Measurements from ENCODE around the gene YRDC.

DNA sequence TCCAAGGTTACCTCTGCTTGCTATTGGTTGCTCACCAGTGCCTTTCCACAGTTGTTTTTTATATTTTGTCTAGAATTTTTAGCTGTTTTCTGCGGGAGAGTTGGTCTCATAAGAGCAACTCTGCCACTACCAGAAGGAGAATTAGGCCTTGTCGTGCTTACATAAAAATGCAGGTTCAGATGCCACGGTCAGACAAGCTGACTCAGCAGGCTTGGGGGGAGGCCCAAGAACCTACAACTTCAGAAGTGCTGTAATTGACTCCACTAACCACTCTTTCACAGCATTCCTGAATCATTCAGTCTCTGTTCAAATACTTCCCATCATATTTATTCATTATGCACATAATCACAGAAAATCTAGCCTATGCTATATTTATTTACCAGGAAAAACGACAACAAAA, 23.1 kb upstream of the YRDC start:
- TF ChIP-seq NRF1 (IDR thresholded peaks at IDR 0.05; ENCODE audit: low read depth, low read length): no peak
- no peak for TF ChIP-seq SIN3A (IDR thresholded peaks at IDR 0.05; ENCODE audit: borderline replicate concordance, low read depth, low read length)
- no peak for TF ChIP-seq TEAD4 (IDR thresholded peaks at IDR 0.05; ENCODE audit: borderline replicate concordance, insufficient read depth)
- TF ChIP-seq MEF2A (IDR thresholded peaks at IDR 0.05; ENCODE audit: borderline replicate concordance, low read depth): no peak
- no peak for TF ChIP-seq RAD21 (IDR thresholded peaks at IDR 0.05; ENCODE audit: low read length)
- TF ChIP-seq POLR2AphosphoS5 (IDR thresholded peaks at IDR 0.05; ENCODE audit: low read depth, low read length): no peak

Data from SK-N-SH (cell line).